ENCODE data around the gene PCDH15. TPM values are rescaled to one million over a fixed set of nuclear protein-coding genes. Genes with fewer than 3 reads are reported as not detected.
"Not testable (repeated sequence)": the region's sequence is repeated elsewhere in the genome, so short reads cannot be mapped to it uniquely, and the experiment has no call there.

Gene PCDH15
- total RNA-seq, 2 experiments from 2014 or later = not detected

GRCh38 chr10:54531296-54531695 lies 269.7 kb downstream of the PCDH15 start:
- no peak overlapping the region for H3K4me3 Mint-ChIP-seq
- DNase-seq (no peak), ATAC-seq (no peak)
- ChIA-PET POLR2A (no interaction called here), CTCF (no interaction called here)
- H3K36me3 Mint-ChIP-seq (ENCODE audit: low read depth) = no peaks in the 10 kb centered on the region
- no peaks in the 10 kb centered on the region for H3K9me3 Mint-ChIP-seq (ENCODE audit: low read depth)
- H3K27me3 Mint-ChIP-seq = no peaks in the 10 kb centered on the region
- H3K27ac Mint-ChIP-seq = no peak overlapping the region
- no peaks in the 10 kb centered on the region for H3K4me1 Mint-ChIP-seq
- intact Hi-C loops (cut with DNase I, micrococcal nuclease) = no loop called here

DNA sequence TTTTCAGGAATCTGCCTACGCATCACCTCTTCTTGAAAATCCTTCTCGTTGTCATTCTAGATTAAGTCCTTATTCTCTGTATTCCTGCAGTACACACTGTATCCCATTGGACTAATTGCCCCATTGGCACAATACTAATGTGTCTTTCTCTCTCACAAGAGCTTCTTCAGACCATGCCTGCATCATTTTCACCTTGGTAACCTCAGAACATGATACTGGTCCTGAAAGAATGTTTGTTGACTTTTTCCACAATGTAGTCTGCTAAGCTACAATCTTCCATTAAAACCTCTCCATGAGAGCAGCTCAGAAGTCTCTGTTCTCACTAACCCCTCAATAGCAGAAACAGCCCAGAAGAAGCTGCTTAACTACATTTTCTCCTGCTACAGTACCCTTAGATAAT lies 270.7 kb downstream of the PCDH15 start:
- DNase-seq (no peak), ATAC-seq (no peak)
- Mint-ChIP-seq H3K4me1 (no peaks in the 10 kb centered on the region), H3K27ac (no peak overlapping the region), H3K9me3 (ENCODE audit: low read depth) (no peaks in the 10 kb centered on the region), H3K36me3 (ENCODE audit: low read depth) (no peaks in the 10 kb centered on the region), H3K27me3 (no peaks in the 10 kb centered on the region), H3K4me3 (no peak overlapping the region)
- CTCF ChIA-PET = no interaction called here
- POLR2A ChIA-PET = no interaction called here
- intact Hi-C loops (cut with DNase I, micrococcal nuclease) = no loop called here

DNA sequence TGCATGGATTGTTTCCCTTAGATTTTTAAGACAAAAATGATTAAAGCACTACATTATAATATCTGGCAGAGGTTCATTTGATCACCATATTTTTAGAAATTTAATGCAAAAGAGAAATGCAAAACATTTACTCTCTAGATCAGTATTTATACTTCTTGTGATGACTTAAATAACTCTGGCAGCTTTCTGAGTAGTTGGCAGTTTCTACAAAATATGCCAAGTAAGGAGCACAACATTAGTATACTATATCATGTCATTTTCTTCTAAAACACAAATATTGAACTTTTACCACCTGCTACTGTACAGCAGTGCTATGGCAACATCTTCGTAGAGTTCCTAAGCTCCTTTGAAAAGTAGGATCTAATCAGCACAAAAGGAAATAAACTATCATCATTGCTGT lies 275.2 kb downstream of the PCDH15 start:
- ChIA-PET CTCF (no interaction called here), POLR2A (no interaction called here)
- Mint-ChIP-seq H3K36me3 (ENCODE audit: low read depth) (no peaks in the 10 kb centered on the region), H3K27ac (no peak overlapping the region), H3K27me3 (no peaks in the 10 kb centered on the region), H3K4me3 (no peak overlapping the region), H3K4me1 (no peaks in the 10 kb centered on the region), H3K9me3 (ENCODE audit: low read depth) (peaks cover 8% of the 10 kb centered on the region)
- intact Hi-C loops (cut with DNase I, micrococcal nuclease) = loop anchor here in 1 of 2 experiments (10.0 kb wide), 1 partner anchor 59 kb away; no protein-coding TSS in a partner anchor
- DNase-seq = no peak
- ATAC-seq = no peak

- H3K27ac Mint-ChIP-seq; H3K9me3 Mint-ChIP-seq (ENCODE audit: low read depth); intact Hi-C loops (cut with DNase I, micrococcal nuclease); CTCF ChIA-PET; H3K27me3 Mint-ChIP-seq; H3K4me1 Mint-ChIP-seq; POLR2A ChIA-PET; H3K36me3 Mint-ChIP-seq (ENCODE audit: low read depth); DNase-seq; H3K4me3 Mint-ChIP-seq; ATAC-seq: not testable (repeated sequence)
Measured at GRCh38 chr10:54515244-54515643, 285.8 kb downstream of the PCDH15 start.

DNA sequence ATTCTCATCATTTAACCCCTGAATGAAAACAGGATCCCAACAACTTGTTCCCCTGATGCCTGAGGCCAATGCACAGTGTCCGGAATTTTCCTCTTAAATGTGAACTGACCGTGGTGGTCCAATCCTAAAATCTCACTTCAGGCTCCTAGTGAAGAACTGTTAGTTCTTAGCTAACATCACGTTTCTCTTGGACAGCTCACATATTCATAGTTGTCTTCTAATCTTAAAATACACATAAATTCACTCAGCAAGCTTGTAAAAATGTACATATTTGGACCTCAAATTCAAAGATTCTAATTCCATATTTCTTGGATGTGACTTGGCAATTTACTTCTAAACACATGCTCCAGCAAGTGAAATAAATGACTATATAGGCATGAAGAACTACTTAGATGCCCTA lies 297.2 kb downstream of the PCDH15 start:
- Mint-ChIP-seq H3K4me1 (no peaks in the 10 kb centered on the region), H3K27me3 (no peaks in the 10 kb centered on the region), H3K4me3 (no peak overlapping the region), H3K27ac (no peak overlapping the region), H3K9me3 (ENCODE audit: low read depth) (peaks cover 4% of the 10 kb centered on the region), H3K36me3 (ENCODE audit: low read depth) (no peaks in the 10 kb centered on the region)
- ChIA-PET CTCF (no interaction called here), POLR2A (no interaction called here)
- no peak for ATAC-seq
- DNase-seq = no peak
- intact Hi-C loops (cut with DNase I, micrococcal nuclease) = no loop called here

DNA sequence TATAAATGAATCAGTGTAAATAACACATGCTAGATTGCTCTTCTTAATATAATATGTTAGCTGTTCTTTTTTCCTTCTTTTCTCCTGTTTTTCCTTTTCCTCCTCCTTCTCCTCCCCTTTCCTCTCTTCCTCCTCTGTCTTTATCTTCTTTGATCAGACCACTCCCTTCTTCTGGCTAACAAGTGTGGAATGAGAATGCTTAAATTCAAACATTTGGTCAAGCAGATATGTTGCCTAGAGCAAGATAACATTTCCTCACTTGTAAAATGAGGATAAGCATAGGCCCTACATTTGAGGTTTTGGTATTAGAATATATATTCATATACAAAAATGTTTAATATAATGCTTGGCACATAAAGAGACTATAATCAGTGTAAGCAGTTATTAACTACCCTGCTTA lies 299.1 kb downstream of the PCDH15 start:
- Mint-ChIP-seq H3K4me3 (no peak overlapping the region), H3K9me3 (ENCODE audit: low read depth) (peaks cover 10% of the 10 kb centered on the region), H3K4me1 (no peaks in the 10 kb centered on the region), H3K27me3 (no peaks in the 10 kb centered on the region), H3K27ac (no peak overlapping the region), H3K36me3 (ENCODE audit: low read depth) (no peaks in the 10 kb centered on the region)
- intact Hi-C loops (cut with DNase I, micrococcal nuclease) = no loop called here
- no peak for ATAC-seq
- DNase-seq = no peak
- POLR2A ChIA-PET = no interaction called here
- CTCF ChIA-PET = no interaction called here

- ATAC-seq (no peak), DNase-seq (no peak)
- CTCF ChIA-PET = no interaction called here
- H3K36me3 Mint-ChIP-seq (ENCODE audit: low read depth) = no peaks in the 10 kb centered on the region
- no peaks in the 10 kb centered on the region for H3K4me1 Mint-ChIP-seq
- H3K27me3 Mint-ChIP-seq = no peaks in the 10 kb centered on the region
- peaks cover 26% of the 10 kb centered on the region for H3K9me3 Mint-ChIP-seq (ENCODE audit: low read depth)
- intact Hi-C loops (cut with DNase I, micrococcal nuclease) = no loop called here
- POLR2A ChIA-PET = no interaction called here
- H3K27ac Mint-ChIP-seq = no peak overlapping the region
- H3K4me3 Mint-ChIP-seq = no peak overlapping the region
Measured at GRCh38 chr10:54496852-54497251, 304.2 kb downstream of the PCDH15 start.

DNA sequence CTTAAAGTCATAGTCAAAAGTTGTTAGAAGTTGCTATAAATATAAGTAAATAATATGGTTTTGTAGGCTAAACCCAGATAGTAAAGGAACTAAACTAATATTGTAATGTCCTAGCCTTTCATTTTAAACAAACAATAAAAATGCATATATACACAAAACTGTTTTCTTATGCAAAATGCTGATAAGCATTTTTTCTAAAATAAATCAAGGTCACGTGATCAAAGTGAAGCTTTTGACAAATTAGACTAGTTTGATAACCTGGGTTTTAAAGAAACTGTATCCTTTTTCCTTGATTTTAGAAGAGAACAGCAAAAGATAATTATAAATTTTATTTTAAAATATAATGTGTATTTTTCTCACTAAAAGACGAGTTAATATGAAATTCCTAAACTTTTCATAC lies 313.3 kb downstream of the PCDH15 start:
- CTCF ChIA-PET = no interaction called here
- ATAC-seq = no peak
- no peak overlapping the region for H3K27ac Mint-ChIP-seq
- H3K4me1 Mint-ChIP-seq = no peaks in the 10 kb centered on the region
- H3K9me3 Mint-ChIP-seq (ENCODE audit: low read depth) = peaks cover 2% of the 10 kb centered on the region
- no peaks in the 10 kb centered on the region for H3K36me3 Mint-ChIP-seq (ENCODE audit: low read depth)
- no peak for DNase-seq
- no peaks in the 10 kb centered on the region for H3K27me3 Mint-ChIP-seq
- intact Hi-C loops (cut with DNase I, micrococcal nuclease) = no loop called here
- POLR2A ChIA-PET = no interaction called here
- H3K4me3 Mint-ChIP-seq = no peak overlapping the region

GRCh38 chr10:54485971-54486370 lies 315.1 kb downstream of the PCDH15 start:
- Mint-ChIP-seq H3K4me3 (no peak overlapping the region), H3K4me1 (no peaks in the 10 kb centered on the region), H3K27me3 (no peaks in the 10 kb centered on the region), H3K9me3 (ENCODE audit: low read depth) (no peaks in the 10 kb centered on the region), H3K36me3 (ENCODE audit: low read depth) (no peaks in the 10 kb centered on the region), H3K27ac (no peak overlapping the region)
- intact Hi-C loops (cut with DNase I, micrococcal nuclease) = no loop called here
- POLR2A ChIA-PET = no interaction called here
- CTCF ChIA-PET = no interaction called here
- DNase-seq (no peak), ATAC-seq (no peak)

DNA sequence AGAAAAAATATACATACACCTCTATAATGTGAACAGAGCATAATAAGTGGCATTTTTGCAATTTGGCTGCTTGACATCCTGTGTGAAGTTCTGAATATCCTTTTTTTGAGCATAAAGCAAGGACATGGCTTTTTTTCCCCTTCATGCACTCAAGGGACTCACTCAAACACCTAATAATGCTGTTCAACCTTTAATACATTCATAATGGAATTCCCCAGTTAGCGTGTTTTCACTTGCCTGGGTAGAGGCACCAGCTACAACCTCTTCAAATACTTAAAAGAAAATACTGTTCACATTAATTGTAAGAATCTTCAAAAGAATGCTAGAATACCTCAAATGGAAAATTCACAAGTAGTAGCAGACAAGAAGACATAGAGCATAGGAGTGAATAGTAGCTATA lies 316.8 kb downstream of the PCDH15 start:
- no peaks in the 10 kb centered on the region for H3K36me3 Mint-ChIP-seq (ENCODE audit: low read depth)
- ChIA-PET CTCF (no interaction called here), POLR2A (no interaction called here)
- no peak for DNase-seq
- no peak overlapping the region for H3K27ac Mint-ChIP-seq
- H3K9me3 Mint-ChIP-seq (ENCODE audit: low read depth) = peaks cover 2% of the 10 kb centered on the region
- no peaks in the 10 kb centered on the region for H3K27me3 Mint-ChIP-seq
- H3K4me1 Mint-ChIP-seq = no peaks in the 10 kb centered on the region
- intact Hi-C loops (cut with DNase I, micrococcal nuclease) = no loop called here
- H3K4me3 Mint-ChIP-seq = no peak overlapping the region
- no peak for ATAC-seq

- intact Hi-C loops (cut with DNase I, micrococcal nuclease) = no loop called here
- H3K36me3 Mint-ChIP-seq (ENCODE audit: low read depth) = no peaks in the 10 kb centered on the region
- H3K9me3 Mint-ChIP-seq (ENCODE audit: low read depth) = peaks cover 4% of the 10 kb centered on the region
- ATAC-seq (no peak), DNase-seq (no peak)
- CTCF ChIA-PET = no interaction called here
- H3K4me3 Mint-ChIP-seq = no peak overlapping the region
- H3K4me1 Mint-ChIP-seq = no peaks in the 10 kb centered on the region
- no peak overlapping the region for H3K27ac Mint-ChIP-seq
- POLR2A ChIA-PET = no interaction called here
- H3K27me3 Mint-ChIP-seq = no peaks in the 10 kb centered on the region
Measured at GRCh38 chr10:54478601-54479000, 322.4 kb downstream of the PCDH15 start.

GRCh38 chr10:54477738-54478137 lies 323.3 kb downstream of the PCDH15 start:
- Mint-ChIP-seq H3K4me3 (no peak overlapping the region), H3K4me1 (no peaks in the 10 kb centered on the region), H3K9me3 (ENCODE audit: low read depth) (peaks cover 4% of the 10 kb centered on the region), H3K27ac (no peak overlapping the region), H3K27me3 (no peaks in the 10 kb centered on the region), H3K36me3 (ENCODE audit: low read depth) (no peaks in the 10 kb centered on the region)
- intact Hi-C loops (cut with DNase I, micrococcal nuclease) = no loop called here
- CTCF ChIA-PET = no interaction called here
- ATAC-seq = no peak
- DNase-seq = no peak
- POLR2A ChIA-PET = no interaction called here

DNA sequence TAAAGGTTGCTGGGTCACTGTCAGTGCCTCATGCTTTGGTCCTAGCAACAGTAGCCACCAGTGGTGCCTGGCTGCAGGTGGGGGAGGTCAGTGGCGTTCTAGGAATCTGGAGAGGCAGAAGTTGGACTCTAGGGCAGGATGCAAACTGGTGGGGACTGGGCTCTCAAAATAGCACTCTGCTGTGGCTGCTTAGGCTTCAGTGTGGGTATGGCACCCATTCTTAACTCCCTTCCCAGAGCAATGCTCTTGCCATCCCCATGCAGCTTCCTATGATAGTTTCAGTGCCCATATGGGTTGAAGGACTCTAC lies 330.8 kb downstream of the PCDH15 start:
- H3K27me3 Mint-ChIP-seq = no peaks in the 10 kb centered on the region
- no peak for ATAC-seq
- no peak overlapping the region for H3K4me3 Mint-ChIP-seq
- H3K4me1 Mint-ChIP-seq = no peaks in the 10 kb centered on the region
- POLR2A ChIA-PET = no interaction called here
- H3K27ac Mint-ChIP-seq = no peak overlapping the region
- CTCF ChIA-PET = no interaction called here
- DNase-seq = no peak
- H3K9me3 Mint-ChIP-seq (ENCODE audit: low read depth) = peaks cover 9% of the 10 kb centered on the region
- intact Hi-C loops (cut with DNase I, micrococcal nuclease) = no loop called here
- no peaks in the 10 kb centered on the region for H3K36me3 Mint-ChIP-seq (ENCODE audit: low read depth)

All from activated CD4-positive, alpha-beta T cell treated with anti-CD3 and anti-CD28 coated beads for 36 hours (primary cell).